Activated naive CD8-positive, alpha-beta T cell treated with anti-CD3 and anti-CD28 coated beads for 36 hours (primary cell): ENCODE measurements around the gene DOK5. TPM values are rescaled to one million over a fixed set of nuclear protein-coding genes. Genes with fewer than 3 reads are reported as not detected.

Source experiments
- DNase-seq: peaks from one replicate; pipeline ENCODE4 v3.0.0; 2021
- H3K27ac Mint-ChIP-seq: one replicate; pipeline ENCODE4 v1.8.0; 2022; ENCODE audit warnings: mild to moderate bottlenecking, moderate library complexity, mixed read lengths
- H3K27me3 Mint-ChIP-seq: one replicate; pipeline ENCODE4 v1.8.0; 2022; ENCODE audit warnings: mild to moderate bottlenecking, mixed read lengths
- H3K36me3 Mint-ChIP-seq: one replicate; pipeline ENCODE4 v1.8.0; 2021; ENCODE audit warnings: mild to moderate bottlenecking, mixed read lengths
- H3K4me1 Mint-ChIP-seq: one replicate; pipeline ENCODE4 v1.8.0; 2021; ENCODE audit warnings: mixed read lengths
- H3K4me3 Mint-ChIP-seq: one replicate; pipeline ENCODE4 v1.8.0; 2022; ENCODE audit warnings: mild to moderate bottlenecking, moderate library complexity, mixed read lengths
- H3K9me3 Mint-ChIP-seq: one replicate; pipeline ENCODE4 v1.8.0; 2022; ENCODE audit warnings: mixed read lengths
- total RNA-seq, 2 experiments: library from RNA; stranded (reverse); gene quantifications; one replicate each; pipeline ENCODE4 v1.2.3, GENCODE V29; 2021

Gene DOK5
- total RNA-seq, 2 experiments from 2014 or later = 3.9 to 4.1 TPM

GRCh38 chr20:54645445-54646155 is 170.2 kb downstream of the DOK5 start:
- H3K4me1 Mint-ChIP-seq = no peaks in the 10 kb centered on the region

GRCh38 chr20:54646156-54646517 is 170.7 kb downstream of the DOK5 start:
- Mint-ChIP-seq H3K27me3 (peaks cover 7% of the 10 kb centered on the region), H3K36me3 (no peaks in the 10 kb centered on the region), H3K27ac (no peak overlapping the region), H3K4me1 (no peaks in the 10 kb centered on the region), H3K9me3 (no peaks in the 10 kb centered on the region), H3K4me3 (no peak overlapping the region)
- DNase-seq = no peak

More at GRCh38 chr20:54645445-54646155, 170.2 kb downstream of the DOK5 start:
- Mint-ChIP-seq H3K4me3 (no peak overlapping the region), H3K27me3 (peaks cover 7% of the 10 kb centered on the region), H3K9me3 (no peaks in the 10 kb centered on the region), H3K36me3 (no peaks in the 10 kb centered on the region), H3K27ac (no peak overlapping the region)
- DNase-seq = no peak

- no peaks in the 10 kb centered on the region for H3K36me3 Mint-ChIP-seq
- H3K27ac Mint-ChIP-seq = no peak overlapping the region
- no peak overlapping the region for H3K4me3 Mint-ChIP-seq
- H3K27me3 Mint-ChIP-seq = peaks cover 12% of the 10 kb centered on the region
- H3K9me3 Mint-ChIP-seq = no peaks in the 10 kb centered on the region
- DNase-seq = no peak
- no peaks in the 10 kb centered on the region for H3K4me1 Mint-ChIP-seq
Observed at GRCh38 chr20:54648421-54649142, 173.2 kb downstream of the DOK5 start.

- Mint-ChIP-seq H3K27me3 (peaks cover 12% of the 10 kb centered on the region), H3K9me3 (no peaks in the 10 kb centered on the region), H3K4me1 (no peaks in the 10 kb centered on the region), H3K27ac (no peak overlapping the region), H3K36me3 (no peaks in the 10 kb centered on the region), H3K4me3 (no peak overlapping the region)
- peak; percentile 55 for DNase-seq
Observed at GRCh38 chr20:54649511-54649962, 174.1 kb downstream of the DOK5 start.

GRCh38 chr20:54650052-54650719 is 174.8 kb downstream of the DOK5 start:
- Mint-ChIP-seq H3K4me1 (no peaks in the 10 kb centered on the region), H3K27me3 (peaks cover 12% of the 10 kb centered on the region), H3K4me3 (no peak overlapping the region), H3K27ac (no peak overlapping the region), H3K36me3 (no peaks in the 10 kb centered on the region), H3K9me3 (no peaks in the 10 kb centered on the region)
- no peak for DNase-seq

- H3K27ac Mint-ChIP-seq = no peak overlapping the region
- H3K9me3 Mint-ChIP-seq = no peaks in the 10 kb centered on the region
- H3K4me1 Mint-ChIP-seq = no peaks in the 10 kb centered on the region
- H3K4me3 Mint-ChIP-seq = no peak overlapping the region
- no peak for DNase-seq
- H3K27me3 Mint-ChIP-seq = peaks cover 12% of the 10 kb centered on the region
- no peaks in the 10 kb centered on the region for H3K36me3 Mint-ChIP-seq
Observed at GRCh38 chr20:54651252-54651651, 175.9 kb downstream of the DOK5 start.

DNA sequence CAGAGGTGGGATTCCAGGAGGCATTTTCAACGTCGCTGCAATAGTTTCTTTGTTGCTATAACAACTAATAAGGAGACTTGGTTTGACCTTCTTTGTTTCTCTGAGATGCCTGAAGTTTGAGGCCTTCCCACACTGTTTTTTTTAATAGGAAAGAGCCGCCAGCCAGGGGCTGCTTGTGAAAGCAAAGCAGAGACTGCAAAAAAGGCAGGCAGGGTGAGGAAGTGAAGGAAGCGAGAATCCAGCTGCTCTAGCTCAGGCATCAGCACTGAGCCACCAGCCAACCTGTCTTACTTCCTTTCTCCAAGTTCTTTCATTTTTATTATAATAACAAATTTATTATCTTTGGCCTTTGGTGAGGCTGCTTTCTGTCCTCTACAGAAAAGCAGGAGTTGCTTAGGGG is 179.1 kb downstream of the DOK5 start:
- Mint-ChIP-seq H3K4me1 (no peaks in the 10 kb centered on the region), H3K27ac (no peak overlapping the region), H3K27me3 (peaks cover 18% of the 10 kb centered on the region), H3K9me3 (no peaks in the 10 kb centered on the region), H3K36me3 (no peaks in the 10 kb centered on the region), H3K4me3 (no peak overlapping the region)
- DNase-seq = no peak

DNA sequence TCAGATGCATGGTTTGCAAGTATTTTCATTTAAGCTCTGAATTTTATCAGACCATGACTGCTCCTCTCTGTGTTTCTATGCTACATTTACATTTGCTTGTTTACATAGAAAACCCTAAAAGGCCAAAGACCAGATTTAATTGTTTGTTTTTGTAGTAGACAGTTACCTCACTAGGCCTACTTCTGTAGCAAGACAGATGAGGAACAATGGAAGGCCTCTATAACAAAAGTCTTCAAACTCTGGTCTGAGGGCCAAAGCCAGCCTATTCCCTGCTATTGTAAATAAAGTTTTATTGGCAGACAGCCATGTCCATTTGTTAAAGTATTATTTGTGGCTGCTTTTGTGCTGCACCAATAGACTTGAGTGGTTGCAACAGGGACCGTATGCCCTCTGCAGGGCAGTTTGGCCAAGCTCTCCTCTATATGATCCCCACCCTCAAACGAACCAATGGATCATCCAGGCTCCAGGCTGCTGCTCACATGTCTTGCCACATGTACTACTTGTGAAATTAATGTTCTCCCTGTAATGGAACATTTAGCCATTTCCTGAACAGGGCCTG is 182.0 kb downstream of the DOK5 start:
- Mint-ChIP-seq H3K4me3 (no peak overlapping the region), H3K27me3 (peaks cover 20% of the 10 kb centered on the region), H3K36me3 (no peaks in the 10 kb centered on the region), H3K27ac (no peak overlapping the region), H3K4me1 (no peaks in the 10 kb centered on the region), H3K9me3 (no peaks in the 10 kb centered on the region)
- no peak for DNase-seq

GRCh38 chr20:54658525-54658924 is 183.1 kb downstream of the DOK5 start:
- Mint-ChIP-seq H3K4me3 (no peak overlapping the region), H3K27ac (no peak overlapping the region)

DNA sequence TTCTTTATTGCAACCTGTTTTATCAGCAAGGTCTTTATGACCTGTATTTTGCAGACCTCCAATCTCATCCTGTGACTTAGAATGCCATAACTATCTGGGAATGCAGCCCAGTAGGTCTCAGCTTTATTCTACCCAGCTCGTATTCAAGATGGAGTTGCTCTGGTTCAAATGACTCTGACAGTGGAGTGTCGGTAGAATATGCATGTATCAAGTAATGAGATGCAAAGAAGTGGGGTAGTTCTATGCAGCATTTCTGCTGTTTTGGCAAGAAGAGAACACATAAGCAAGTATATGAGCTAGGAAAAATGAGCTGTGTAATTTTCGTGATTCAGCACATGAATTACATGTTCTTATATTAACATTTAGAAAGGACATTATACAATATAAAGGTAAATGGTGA is 185.9 kb downstream of the DOK5 start:
- Mint-ChIP-seq H3K27ac (no peak overlapping the region), H3K4me3 (no peak overlapping the region), H3K36me3 (peaks cover 1% of the 10 kb centered on the region), H3K4me1 (peaks cover 5% of the 10 kb centered on the region), H3K27me3 (peaks cover 24% of the 10 kb centered on the region), H3K9me3 (no peaks in the 10 kb centered on the region)
- DNase-seq = no peak

More at GRCh38 chr20:54658525-54658924, 183.1 kb downstream of the DOK5 start:
- DNase-seq = no peak
- peaks cover 15% of the 10 kb centered on the region for H3K27me3 Mint-ChIP-seq
- no peaks in the 10 kb centered on the region for H3K36me3 Mint-ChIP-seq
- H3K4me1 Mint-ChIP-seq = no peaks in the 10 kb centered on the region
- H3K9me3 Mint-ChIP-seq = no peaks in the 10 kb centered on the region

- no peak overlapping the region for H3K4me3 Mint-ChIP-seq
- H3K36me3 Mint-ChIP-seq = peaks cover 1% of the 10 kb centered on the region
- H3K4me1 Mint-ChIP-seq = peaks cover 6% of the 10 kb centered on the region
- H3K27me3 Mint-ChIP-seq = peaks cover 28% of the 10 kb centered on the region
- no peaks in the 10 kb centered on the region for H3K9me3 Mint-ChIP-seq
- DNase-seq = no peak
- no peak overlapping the region for H3K27ac Mint-ChIP-seq
Observed at GRCh38 chr20:54661880-54662465, 186.6 kb downstream of the DOK5 start.

DNA sequence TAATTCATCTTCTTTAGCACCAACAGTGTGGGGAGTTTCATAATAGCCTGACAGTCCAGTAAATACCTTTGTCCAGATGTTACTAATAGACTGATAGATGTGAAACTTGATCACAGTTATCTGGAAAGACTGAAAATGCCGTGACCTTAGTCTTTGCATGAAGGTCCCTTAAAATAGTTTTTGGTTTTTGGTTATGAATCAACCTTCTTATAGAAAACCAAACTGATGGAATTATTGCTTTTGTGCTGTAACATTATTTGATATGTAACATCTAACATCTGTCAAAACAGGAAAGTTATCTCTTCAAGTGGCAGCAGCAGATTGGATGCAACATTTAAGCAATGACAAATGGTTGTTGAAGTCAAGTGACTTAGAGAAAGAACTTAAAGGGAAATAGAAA is 190.4 kb downstream of the DOK5 start:
- Mint-ChIP-seq H3K27ac (no peak overlapping the region), H3K9me3 (no peaks in the 10 kb centered on the region), H3K27me3 (peaks cover 43% of the 10 kb centered on the region), H3K36me3 (peaks cover 1% of the 10 kb centered on the region), H3K4me3 (no peak overlapping the region), H3K4me1 (peaks cover 12% of the 10 kb centered on the region)
- DNase-seq = no peak

- Mint-ChIP-seq H3K4me3 (no peak overlapping the region), H3K27me3 (peaks cover 43% of the 10 kb centered on the region), H3K27ac (no peak overlapping the region), H3K36me3 (peaks cover 1% of the 10 kb centered on the region), H3K9me3 (no peaks in the 10 kb centered on the region), H3K4me1 (peaks cover 12% of the 10 kb centered on the region)
- DNase-seq = peak; percentile 14
Observed at GRCh38 chr20:54668271-54669039, 193.1 kb downstream of the DOK5 start.

GRCh38 chr20:54669040-54669363 is 193.6 kb downstream of the DOK5 start:
- H3K27ac Mint-ChIP-seq = no peak overlapping the region

More at GRCh38 chr20:54669040-54669363, 193.6 kb downstream of the DOK5 start:
- H3K36me3 Mint-ChIP-seq = peaks cover 1% of the 10 kb centered on the region
- no peaks in the 10 kb centered on the region for H3K9me3 Mint-ChIP-seq
- H3K4me3 Mint-ChIP-seq = no peak overlapping the region
- no peak for DNase-seq
- peaks cover 12% of the 10 kb centered on the region for H3K4me1 Mint-ChIP-seq
- H3K27me3 Mint-ChIP-seq = peaks cover 43% of the 10 kb centered on the region
